ENCODE measurements around the gene GPC5.

- TF ChIP-seq CTCF (IDR thresholded peaks at IDR 0.05) (no peak), EZH2 (IDR thresholded peaks at IDR 0.05) (no peak)
Observed at GRCh38 chr13:91592056-91593014, 193.9 kb downstream of the GPC5 start.
